ENCODE results near the gene GIGYF1.
"Not testable (repeated sequence)": the region's sequence is repeated elsewhere in the genome, so short reads cannot be mapped to it uniquely, and the experiment has no call there.

The GIGYF1 gene

GRCh38 chr7:100676501-100677306 lies 17.3 kb downstream of the GIGYF1 start:
- no peak for DNase-seq
- no peak for TF ChIP-seq POLR2A (IDR thresholded peaks at IDR 0.05; ENCODE audit: low read length)

GRCh38 chr7:100675581-100676350 lies 18.3 kb downstream of the GIGYF1 start:
- no peak for TF ChIP-seq GATA1 (IDR thresholded peaks at IDR 0.05; ENCODE audit: low read depth, low read length)
- peak; percentile 24 for TF ChIP-seq POLR2A (IDR thresholded peaks at IDR 0.05; ENCODE audit: low read length)
- peak; percentile 88 to 89 for DNase-seq

GRCh38 chr7:100675105-100675451 lies 19.0 kb downstream of the GIGYF1 start:
- TF ChIP-seq GATA1 (IDR thresholded peaks at IDR 0.05; ENCODE audit: low read depth, low read length) (no peak), POLR2A (IDR thresholded peaks at IDR 0.05; ENCODE audit: low read length) (no peak)

GRCh38 chr7:100674411-100675104 lies 19.5 kb downstream of the GIGYF1 start:
- peak; percentile 70 to 77 for DNase-seq

More at GRCh38 chr7:100675105-100675451, 19.0 kb downstream of the GIGYF1 start:
- DNase-seq, result peak; percentile 64 to 82

DNA sequence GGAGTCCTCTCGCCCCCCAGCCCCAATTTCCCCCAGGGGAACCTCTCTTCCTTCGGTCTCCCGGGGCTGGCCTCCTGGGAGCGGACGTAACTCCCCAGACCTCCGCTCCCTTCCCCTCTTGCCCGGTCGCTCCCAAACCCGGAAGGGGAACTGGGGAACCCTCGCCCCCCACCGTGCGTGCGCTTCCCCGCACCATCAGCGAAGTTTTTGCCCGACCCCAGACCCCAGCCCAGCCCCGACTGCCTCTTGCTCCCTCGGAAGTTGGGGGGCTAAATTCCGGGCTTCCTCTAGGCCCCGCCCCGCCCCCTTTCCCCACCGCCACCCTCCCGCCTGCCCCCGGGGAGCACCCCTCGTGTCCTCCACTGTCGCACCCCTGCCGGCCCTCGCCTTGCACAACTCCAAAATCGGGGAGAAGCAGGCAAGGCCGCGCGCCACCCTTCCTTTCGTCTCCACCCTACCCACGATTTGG lies 20.1 kb downstream of the GIGYF1 start:
- peak; percentile 71 to 81 for DNase-seq
- TF ChIP-seq POLR2A (IDR thresholded peaks at IDR 0.05; ENCODE audit: low read length), result no peak
- no peak for TF ChIP-seq GATA1 (IDR thresholded peaks at IDR 0.05; ENCODE audit: low read depth, low read length)

More at GRCh38 chr7:100674411-100675104, 19.5 kb downstream of the GIGYF1 start:
- TF ChIP-seq POLR2A (IDR thresholded peaks at IDR 0.05; ENCODE audit: low read length), result no peak
- no peak for TF ChIP-seq GATA1 (IDR thresholded peaks at IDR 0.05; ENCODE audit: low read depth, low read length)

DNA sequence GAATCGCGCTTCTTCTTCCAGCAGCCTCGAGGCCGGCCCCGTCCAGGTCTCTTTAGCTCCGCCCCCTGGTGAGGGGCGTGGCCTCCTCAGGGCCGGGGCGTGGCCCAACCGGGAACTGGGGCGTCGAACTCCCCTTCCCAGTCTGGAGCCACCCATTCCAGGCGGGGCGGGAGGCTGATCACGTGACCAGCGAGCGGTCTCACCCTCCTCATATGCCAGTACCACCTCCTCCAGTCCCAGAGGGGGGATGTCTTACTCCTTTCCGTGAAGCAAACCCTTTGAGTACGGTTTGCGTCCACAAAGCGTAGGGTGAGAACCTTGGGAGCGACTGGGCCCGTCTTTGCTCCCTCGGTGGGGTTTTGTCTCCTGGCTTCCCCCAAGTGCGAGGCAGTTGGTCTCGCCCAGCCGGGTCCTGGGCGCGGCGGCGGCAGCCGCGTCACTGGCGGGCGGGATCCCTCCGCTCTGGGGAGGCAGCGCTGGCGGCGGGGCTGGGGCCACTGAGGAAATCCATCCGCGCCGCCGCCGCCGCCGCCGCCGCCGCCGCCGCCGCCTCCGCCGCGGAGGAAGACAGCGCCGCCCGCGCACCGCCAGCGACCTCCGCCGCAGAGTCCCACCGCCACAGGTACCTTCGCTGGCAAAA lies 20.6 kb downstream of the GIGYF1 start, which contains the start of gene GNB2:
GNB2 (plus strand) TSS at position 439 of the 640 bp plus-strand sequence. CDS start 2,526 bp downstream, outside the sequence.
- DNase-seq, result peak; percentile 100
- TF ChIP-seq POLR2A (IDR thresholded peaks at IDR 0.05; ENCODE audit: low read length) (peak; percentile 38), GATA1 (IDR thresholded peaks at IDR 0.05; ENCODE audit: low read depth, low read length) (no peak)

GRCh38 chr7:100671353-100672327 lies 22.4 kb downstream of the GIGYF1 start:
- no peak for DNase-seq
- TF ChIP-seq POLR2A (IDR thresholded peaks at IDR 0.05; ENCODE audit: low read length), result no peak
- no peak for TF ChIP-seq GATA1 (IDR thresholded peaks at IDR 0.05; ENCODE audit: low read depth, low read length)

GRCh38 chr7:100670074-100670473 lies 24.0 kb downstream of the GIGYF1 start:
- no peak for DNase-seq
- TF ChIP-seq POLR2A (IDR thresholded peaks at IDR 0.05; ENCODE audit: low read length) (no peak), GATA1 (IDR thresholded peaks at IDR 0.05; ENCODE audit: low read depth, low read length) (no peak)

DNA sequence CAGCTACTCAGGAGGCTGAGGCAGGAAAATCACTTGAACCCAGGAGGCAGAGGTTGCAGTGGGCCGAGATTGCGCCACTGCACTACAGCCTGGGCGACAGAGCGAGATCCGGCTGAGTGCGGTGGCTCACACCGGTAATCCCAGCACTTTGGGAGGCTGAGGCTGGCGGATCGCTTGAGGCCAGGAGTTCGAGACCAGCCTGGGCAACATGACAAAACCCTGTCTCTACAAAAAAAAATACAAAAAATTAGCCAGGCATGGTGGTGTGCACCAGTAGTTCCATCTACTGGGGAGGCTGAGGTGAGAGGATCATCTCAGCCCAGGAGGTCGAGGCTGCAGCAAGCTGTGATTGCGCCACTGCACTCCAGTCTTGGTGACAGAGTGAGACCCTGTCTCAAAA lies 24.9 kb downstream of the GIGYF1 start:
- not testable (repeated sequence) for DNase-seq

DNA sequence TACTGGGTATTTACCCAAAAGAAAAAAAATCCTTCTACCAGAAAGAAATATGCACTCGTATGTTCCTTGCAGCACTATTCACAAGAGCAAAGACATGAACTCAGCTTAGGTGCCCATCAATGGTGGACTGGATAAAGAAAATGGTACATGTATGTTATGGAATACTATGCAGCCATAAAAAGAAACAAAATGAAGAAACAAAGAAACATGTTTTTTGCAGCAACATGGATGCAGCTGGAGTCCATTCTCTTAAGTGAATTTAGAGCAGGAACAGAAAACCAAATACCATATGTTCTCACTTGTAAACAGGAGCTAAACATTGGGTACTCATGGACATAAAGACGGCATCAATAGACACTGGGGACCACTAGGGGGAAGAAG lies 26.0 kb downstream of the GIGYF1 start:
- no peak for TF ChIP-seq POLR2A (IDR thresholded peaks at IDR 0.05; ENCODE audit: low read length)
- no peak for TF ChIP-seq GATA1 (IDR thresholded peaks at IDR 0.05; ENCODE audit: low read depth, low read length)
- no peak for DNase-seq

GRCh38 chr7:100667331-100668068 lies 26.6 kb downstream of the GIGYF1 start:
- DNase-seq, result no peak
- TF ChIP-seq POLR2A (IDR thresholded peaks at IDR 0.05; ENCODE audit: low read length) (no peak), GATA1 (IDR thresholded peaks at IDR 0.05; ENCODE audit: low read depth, low read length) (no peak)

- TF ChIP-seq POLR2A (IDR thresholded peaks at IDR 0.05; ENCODE audit: low read length) (no peak), GATA1 (IDR thresholded peaks at IDR 0.05; ENCODE audit: low read depth, low read length) (no peak)
- no peak for DNase-seq
Measured at GRCh38 chr7:100665168-100665726, 28.8 kb downstream of the GIGYF1 start.

DNA sequence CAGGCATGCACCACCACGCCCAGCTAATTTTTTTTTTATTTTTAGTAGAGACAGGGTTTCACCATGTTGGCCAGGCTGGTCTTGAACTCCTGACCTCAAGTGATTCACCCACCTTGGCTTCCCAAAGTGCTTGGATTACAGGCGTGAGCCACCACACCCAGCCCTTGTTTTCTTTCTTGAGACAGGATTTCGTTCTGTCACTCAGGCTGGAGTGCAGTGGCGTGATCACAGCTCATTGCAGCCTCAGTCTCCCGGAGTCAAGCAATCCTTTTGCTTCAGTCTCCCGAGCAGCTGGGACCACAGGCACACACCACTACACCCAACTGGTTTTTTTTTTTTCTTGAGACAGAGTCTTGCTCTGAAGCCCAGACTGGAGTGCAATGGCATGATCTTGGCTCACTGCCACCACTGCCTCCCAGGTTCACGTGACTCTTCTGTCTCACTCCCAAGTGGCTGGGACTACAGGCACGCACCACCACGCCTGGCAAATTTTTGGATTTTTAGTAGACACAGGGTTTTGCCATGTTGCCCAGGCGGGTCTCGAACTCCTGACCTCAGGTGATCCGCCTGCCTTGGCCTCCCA lies 31.8 kb downstream of the GIGYF1 start:
- peak in 1 of 2 experiments; percentile 50 for DNase-seq
